ENCODE measurements around the gene SORBS2.
"Not testable (repeated sequence)": the region's sequence is repeated elsewhere in the genome, so short reads cannot be mapped to it uniquely, and the experiment has no call there.

SORBS2 gene

GRCh38 chr4:185738820-185739219 is 73.2 kb downstream of the SORBS2 start:
- no peak for DNase-seq (ENCODE audit: low spot score)

DNA sequence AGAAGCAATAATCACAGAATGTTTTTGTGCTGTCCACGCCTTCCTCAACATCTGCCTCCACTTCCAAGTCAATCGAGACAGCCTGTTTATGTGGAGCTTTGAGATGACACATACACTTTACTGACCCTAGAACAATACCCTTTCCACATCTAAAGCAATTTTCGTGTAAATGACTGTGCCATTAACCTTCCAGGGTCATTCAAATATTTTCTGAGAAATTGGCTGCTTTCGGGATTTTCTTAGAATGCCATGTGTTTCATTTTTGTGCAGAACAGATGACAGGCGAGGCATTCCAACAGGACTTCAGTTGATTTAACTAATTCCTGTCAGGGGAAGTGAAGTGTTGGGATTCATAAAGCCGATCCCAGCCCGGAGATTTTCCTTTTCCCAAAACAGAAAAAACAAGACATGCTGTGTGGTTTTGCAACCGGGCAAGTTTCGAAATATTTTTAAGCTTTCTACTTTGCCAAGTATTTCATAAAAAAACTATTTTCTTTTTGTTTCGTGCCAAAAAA is 73.9 kb downstream of the SORBS2 start:
- no peak for DNase-seq (ENCODE audit: low spot score)

GRCh38 chr4:185737489-185738037 is 74.4 kb downstream of the SORBS2 start:
- DNase-seq (ENCODE audit: low spot score): no peak

- no peak for DNase-seq (ENCODE audit: low spot score)
Observed at GRCh38 chr4:185736882-185737281, 75.1 kb downstream of the SORBS2 start.

- DNase-seq (ENCODE audit: low spot score): no peak
Observed at GRCh38 chr4:185735866-185736400, 76.1 kb downstream of the SORBS2 start.

GRCh38 chr4:185734930-185735329 is 77.1 kb downstream of the SORBS2 start:
- no peak for DNase-seq (ENCODE audit: low spot score)

- DNase-seq (ENCODE audit: low spot score): no peak
Observed at GRCh38 chr4:185734214-185734613, 77.8 kb downstream of the SORBS2 start.

- no peak for DNase-seq (ENCODE audit: low spot score)
Observed at GRCh38 chr4:185730849-185731608, 81.0 kb downstream of the SORBS2 start.

GRCh38 chr4:185730387-185730786 is 81.6 kb downstream of the SORBS2 start:
- no peak for DNase-seq (ENCODE audit: low spot score)

GRCh38 chr4:185729391-185729804 is 82.6 kb downstream of the SORBS2 start:
- no peak for DNase-seq (ENCODE audit: low spot score)

DNA sequence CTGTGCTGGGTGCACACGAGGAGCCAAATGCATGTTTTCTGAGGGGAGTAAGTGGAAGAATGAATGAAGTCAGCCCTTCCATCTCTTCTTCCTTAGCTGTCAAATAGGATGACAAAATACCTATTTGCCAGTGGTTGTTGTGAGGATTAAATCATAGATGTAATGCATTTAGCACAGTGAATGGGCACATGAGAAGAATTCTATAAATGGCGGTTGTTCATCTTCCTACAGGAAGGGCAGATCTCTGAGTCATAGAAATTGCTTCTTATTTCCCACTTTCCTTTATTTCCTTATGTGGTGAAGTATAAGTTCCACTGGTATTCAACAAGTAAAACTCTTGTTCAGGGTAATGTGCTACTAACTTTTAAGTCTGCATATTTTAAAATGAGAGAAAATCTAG is 83.1 kb downstream of the SORBS2 start:
- no peak for DNase-seq (ENCODE audit: low spot score)

DNA sequence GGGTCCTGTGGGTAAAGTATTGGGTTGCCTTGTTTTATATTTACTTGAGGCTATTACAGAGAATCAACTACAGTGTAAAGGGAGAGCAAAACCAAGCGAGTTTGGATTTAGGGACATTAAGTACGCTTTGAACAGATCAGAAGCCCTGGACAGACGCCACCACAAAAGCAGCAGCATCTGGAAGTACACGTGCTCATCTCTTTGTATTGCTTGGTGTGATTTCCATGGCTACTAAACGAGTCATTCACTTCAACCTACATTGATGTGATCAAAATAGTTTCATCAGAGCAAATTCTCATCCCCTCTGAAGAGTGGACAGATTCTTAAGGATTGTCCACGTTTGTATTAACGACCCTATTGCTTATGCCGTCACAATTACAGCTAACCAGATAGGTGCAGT is 85.1 kb downstream of the SORBS2 start:
- DNase-seq (ENCODE audit: low spot score): no peak

- DNase-seq (ENCODE audit: low spot score): no peak
Observed at GRCh38 chr4:185723631-185724260, 88.2 kb downstream of the SORBS2 start.

DNA sequence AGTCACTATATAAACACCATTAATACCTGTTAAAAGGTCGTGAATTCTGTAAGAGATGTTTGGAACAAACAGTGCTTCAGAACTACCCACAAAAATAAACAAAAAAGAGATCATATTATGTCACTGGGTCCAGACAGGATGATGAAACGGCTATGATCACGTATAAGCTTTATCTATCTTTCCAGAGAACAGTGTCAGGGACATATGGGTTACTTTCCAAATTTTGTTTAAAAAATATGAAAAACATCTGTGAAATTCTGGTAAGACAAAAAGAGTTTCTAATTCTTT is 90.0 kb downstream of the SORBS2 start:
- no peak for DNase-seq (ENCODE audit: low spot score)

DNA sequence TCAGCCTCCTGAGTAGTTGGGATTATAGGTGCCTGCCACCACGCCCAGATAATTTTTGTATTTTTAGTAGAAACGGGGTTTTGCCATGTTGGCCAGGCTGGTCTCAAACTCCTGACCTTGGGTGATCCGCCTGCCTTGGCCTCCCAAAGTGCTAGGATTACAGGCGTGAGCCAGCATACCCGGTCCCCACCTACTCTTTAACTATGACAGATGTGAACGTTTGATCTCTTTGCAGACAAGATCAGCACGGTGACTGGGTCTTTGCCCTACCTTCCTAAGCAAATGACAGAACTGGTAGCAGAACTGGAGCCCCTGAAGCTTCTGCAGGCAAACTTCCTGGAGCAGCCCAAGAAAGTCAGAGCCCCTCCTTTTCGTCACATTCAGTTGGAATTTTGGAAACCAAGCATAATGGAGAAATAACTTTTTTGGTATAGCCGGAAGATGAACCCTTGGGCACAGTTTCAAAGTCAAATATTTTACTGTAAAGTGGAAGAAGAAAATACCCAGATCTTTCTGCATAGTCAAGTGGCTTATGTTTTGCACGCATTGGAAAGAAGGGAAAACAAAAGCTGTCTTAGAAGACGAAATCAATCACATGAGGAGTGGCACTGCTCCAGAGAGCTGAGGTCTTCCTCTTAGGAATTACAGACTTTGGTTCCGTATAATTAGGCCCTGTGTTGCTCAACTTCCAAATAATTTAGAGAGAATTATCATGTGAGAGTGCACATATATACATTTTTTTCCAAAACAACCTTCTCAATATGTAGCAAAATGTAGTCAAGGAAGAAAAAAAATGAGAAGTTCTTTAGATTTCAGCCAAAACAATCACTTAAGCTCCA is 90.6 kb downstream of the SORBS2 start:
- no peak for DNase-seq (ENCODE audit: low spot score)

DNA sequence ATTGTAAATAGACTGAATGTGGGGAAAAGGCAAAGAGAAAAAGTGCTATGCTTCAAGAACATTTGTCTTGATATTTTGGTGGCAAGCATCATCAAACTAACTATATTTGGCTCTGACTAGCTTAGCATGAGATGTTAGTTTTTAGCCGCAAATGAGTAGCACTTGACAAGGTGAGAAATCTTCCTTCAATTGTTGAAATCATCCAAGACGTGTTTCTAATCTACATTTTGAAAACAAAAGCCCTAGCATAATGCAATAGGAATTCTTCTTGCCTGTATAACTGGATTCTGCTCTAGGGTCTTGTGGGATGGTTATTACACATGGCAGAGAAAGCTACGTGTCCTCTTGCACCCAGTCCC is 92.5 kb downstream of the SORBS2 start:
- no peak for DNase-seq (ENCODE audit: low spot score)

GRCh38 chr4:185718578-185719499 is 93.2 kb downstream of the SORBS2 start:
- no peak for DNase-seq (ENCODE audit: low spot score)

DNA sequence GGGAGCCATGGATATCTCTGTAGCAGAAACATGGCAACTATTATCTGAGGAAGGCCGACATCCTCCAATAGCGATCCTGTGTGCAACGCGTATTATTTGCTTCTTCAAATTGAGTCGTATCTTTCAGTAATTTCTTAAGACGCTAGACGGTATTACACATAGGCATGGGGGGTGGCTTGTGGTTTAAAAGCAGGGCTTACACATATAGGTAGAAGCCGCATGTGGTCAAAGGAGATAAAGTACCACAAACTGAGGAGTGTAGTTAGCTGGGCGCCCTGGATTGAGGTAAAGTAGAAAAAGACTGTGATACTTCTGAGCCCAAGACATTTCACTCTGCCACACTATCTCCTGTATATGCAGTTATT is 94.6 kb downstream of the SORBS2 start:
- no peak for DNase-seq (ENCODE audit: low spot score)

DNA sequence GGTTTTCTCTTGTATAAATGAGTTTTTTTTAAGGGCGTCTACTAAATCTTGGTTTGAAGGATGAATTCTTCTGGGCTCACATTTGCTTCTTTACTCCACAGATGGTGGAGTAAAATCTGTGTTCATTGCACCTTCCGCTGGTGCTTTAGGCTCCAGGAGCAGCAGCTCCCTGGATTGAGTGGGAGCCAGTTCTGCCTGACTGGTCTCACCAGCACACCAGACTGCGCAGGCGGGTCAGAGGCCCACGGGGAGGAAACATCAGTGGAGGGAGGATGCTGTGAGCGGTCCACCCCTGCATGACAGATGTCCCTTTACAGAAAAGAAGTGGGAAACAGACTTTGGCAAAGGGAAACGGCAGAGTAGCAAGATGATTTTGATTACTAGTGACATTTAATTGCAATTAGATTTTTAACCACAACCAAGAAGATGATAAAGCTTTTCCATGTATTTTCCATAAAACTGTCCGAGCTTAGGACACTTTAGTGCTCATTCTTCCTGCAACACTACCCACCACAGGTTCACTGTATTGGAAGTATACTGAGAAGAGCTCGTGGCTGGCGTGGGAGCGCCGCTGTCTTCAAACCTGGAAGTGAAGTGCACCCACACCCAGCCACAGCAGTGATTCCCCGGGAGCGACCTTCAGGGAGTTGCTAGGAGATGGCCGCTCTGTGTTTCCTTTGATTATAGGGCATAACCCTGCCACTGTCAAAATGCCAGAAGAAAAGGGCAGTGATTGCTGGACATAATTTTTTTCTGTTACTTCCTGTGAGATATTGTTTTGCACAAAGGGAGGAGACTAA is 95.2 kb downstream of the SORBS2 start:
- no peak for DNase-seq (ENCODE audit: low spot score)

DNA sequence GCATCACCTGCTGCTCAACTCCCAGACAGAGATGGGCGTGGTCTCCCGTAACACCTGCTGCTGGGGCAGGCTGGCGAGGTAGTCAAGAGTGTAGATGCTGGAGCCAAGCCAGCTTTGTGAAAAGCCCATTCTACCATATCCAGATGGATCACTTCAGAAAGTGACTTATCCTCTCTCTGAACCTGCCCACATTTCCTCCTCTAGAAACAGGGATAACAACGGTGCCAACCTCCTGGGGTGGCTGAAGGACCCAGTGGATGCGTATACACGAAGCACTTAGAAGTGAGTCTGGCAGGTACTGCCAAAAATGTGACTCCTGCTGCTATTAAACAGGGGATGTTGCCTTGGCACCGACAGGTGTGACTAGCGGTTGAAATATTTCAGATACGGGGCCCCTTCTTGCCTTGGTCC is 95.8 kb downstream of the SORBS2 start:
- no peak for DNase-seq (ENCODE audit: low spot score)

DNA sequence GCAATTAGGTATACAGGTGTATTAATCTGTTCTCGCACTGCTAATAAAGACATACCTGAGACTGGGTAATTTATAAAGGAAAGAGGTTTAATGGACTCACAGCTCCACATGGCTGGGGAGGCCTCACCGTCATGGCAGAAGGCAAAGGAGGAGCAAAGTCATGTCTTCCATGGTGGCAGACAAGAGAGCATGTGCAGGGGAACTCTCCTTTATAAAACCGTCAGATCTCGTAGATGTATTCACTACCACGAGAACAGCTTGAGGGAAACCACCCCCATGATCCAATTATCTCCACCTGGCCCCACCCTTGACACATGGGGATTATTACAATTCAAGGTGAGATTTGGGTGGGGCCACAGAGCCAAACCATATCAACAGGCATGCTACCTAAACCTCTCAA is 97.5 kb downstream of the SORBS2 start:
- DNase-seq (ENCODE audit: low spot score): not testable (repeated sequence)

Measured in HuH-7 (cell line).